ENCODE measurements around the gene PRR19.

PRR19 gene

GRCh38 chr19:42276821-42277220 is 25.1 kb upstream of the PRR19 start:
- H3K9ac ChIP-seq (ENCODE audit: low read depth, low read length) = no peak overlapping the region
- H3K9me3 ChIP-seq (ENCODE audit: control insufficient read depth, insufficient read depth, low read length) = no peaks in the 10 kb centered on the region
- H3K36me3 ChIP-seq (ENCODE audit: insufficient read depth, low read length) = no peaks in the 10 kb centered on the region; the same call in 1 of the 2 replicates
- H3K4me1 ChIP-seq (ENCODE audit: insufficient read depth, low read length) = peaks cover 13% of the 10 kb centered on the region; the same call in 1 of the 2 replicates

- Histone ChIP-seq H3K36me3 (ENCODE audit: insufficient read depth, low read length) (no peaks in the 10 kb centered on the region; the same call in 1 of the 2 replicates), H3K9ac (ENCODE audit: low read depth, low read length) (no peak overlapping the region), H3K4me1 (ENCODE audit: insufficient read depth, low read length) (peaks cover 21% of the 10 kb centered on the region), H3K9me3 (ENCODE audit: control insufficient read depth, insufficient read depth, low read length) (no peaks in the 10 kb centered on the region)
Observed at GRCh38 chr19:42277821-42278451, 24.0 kb upstream of the PRR19 start.

DNA sequence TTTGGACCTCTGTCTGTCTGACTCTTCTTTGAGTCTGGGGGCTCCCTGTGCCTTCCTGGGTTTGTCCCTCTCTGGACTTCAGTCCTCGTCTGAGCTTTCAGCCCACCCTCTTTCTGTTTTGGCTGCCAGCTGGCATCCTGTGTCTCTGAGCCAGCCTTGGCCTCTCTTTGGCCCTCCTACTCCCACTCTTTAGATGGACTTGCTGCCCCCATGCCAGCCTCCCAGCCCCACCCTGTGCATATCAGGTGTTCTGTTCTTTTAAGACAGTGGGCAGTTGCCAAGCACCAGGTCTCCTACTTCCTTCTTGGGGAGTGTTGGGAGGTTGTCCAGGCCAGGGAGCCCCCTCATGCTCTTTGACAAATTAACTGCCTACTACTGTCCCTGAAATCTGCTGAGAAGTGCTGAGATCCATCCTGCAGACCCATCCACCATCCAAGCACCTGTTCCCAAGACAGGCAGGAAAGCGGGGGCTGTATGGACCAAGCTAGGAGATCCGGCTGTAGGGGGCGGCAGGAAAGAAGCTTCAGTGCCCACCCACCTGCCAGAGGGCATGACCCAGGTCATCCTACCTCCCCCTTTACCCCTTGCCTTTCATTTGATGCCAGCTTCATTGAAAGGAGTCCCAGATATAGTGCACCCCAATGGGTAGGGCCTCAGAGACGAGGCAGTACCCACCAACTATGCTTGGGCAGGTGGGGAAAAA is 23.3 kb upstream of the PRR19 start:
- Histone ChIP-seq H3K4me1 (ENCODE audit: insufficient read depth, low read length) (peaks cover 25% of the 10 kb centered on the region), H3K36me3 (ENCODE audit: insufficient read depth, low read length) (no peaks in the 10 kb centered on the region; the same call in 1 of the 2 replicates), H3K9ac (ENCODE audit: low read depth, low read length) (no peak overlapping the region)

GRCh38 chr19:42279155-42279901 is 22.6 kb upstream of the PRR19 start:
- peak overlapping the region; percentile 86 for H3K9ac ChIP-seq (ENCODE audit: low read depth, low read length)
- H3K4me1 ChIP-seq (ENCODE audit: insufficient read depth, low read length) = peaks cover 25% of the 10 kb centered on the region

More for the DNA sequence above, 23.3 kb upstream of the PRR19 start:
- no peaks in the 10 kb centered on the region for H3K9me3 ChIP-seq (ENCODE audit: control insufficient read depth, insufficient read depth, low read length)

GRCh38 chr19:42279902-42280814 is 21.8 kb upstream of the PRR19 start:
- Histone ChIP-seq H3K4me1 (ENCODE audit: insufficient read depth, low read length) (peaks cover 29% of the 10 kb centered on the region), H3K36me3 (ENCODE audit: insufficient read depth, low read length) (no peaks in the 10 kb centered on the region; the same call in 1 of the 2 replicates), H3K9ac (ENCODE audit: low read depth, low read length) (peak overlapping the region; percentile 86), H3K9me3 (ENCODE audit: control insufficient read depth, insufficient read depth, low read length) (no peaks in the 10 kb centered on the region)

More at GRCh38 chr19:42279155-42279901, 22.6 kb upstream of the PRR19 start:
- no peaks in the 10 kb centered on the region for H3K9me3 ChIP-seq (ENCODE audit: control insufficient read depth, insufficient read depth, low read length)
- H3K36me3 ChIP-seq (ENCODE audit: insufficient read depth, low read length) = no peaks in the 10 kb centered on the region; the same call in 1 of the 2 replicates

DNA sequence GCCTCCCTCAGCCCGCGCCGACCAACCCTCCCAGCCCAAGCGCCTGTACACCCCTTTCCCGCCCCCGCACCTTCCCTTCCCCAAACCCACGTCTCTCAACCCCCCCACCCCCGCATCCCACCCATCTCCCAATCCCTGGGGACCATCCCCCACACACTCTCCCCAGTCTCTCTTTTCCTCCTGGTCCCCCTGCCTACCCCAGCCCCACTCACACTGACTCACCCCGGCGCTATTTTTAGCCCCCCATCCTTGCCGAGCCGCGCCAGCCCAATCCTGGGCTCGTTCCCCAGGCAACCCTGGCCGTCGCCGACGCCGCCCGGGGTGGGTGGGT is 21.2 kb upstream of the PRR19 start:
- no peaks in the 10 kb centered on the region for H3K9me3 ChIP-seq (ENCODE audit: control insufficient read depth, insufficient read depth, low read length)
- no peaks in the 10 kb centered on the region; the same call in 1 of the 2 replicates for H3K36me3 ChIP-seq (ENCODE audit: insufficient read depth, low read length)
- H3K9ac ChIP-seq (ENCODE audit: low read depth, low read length) = peak overlapping the region; percentile 86; the same call in 1 of the 2 replicates
- H3K4me1 ChIP-seq (ENCODE audit: insufficient read depth, low read length) = peaks cover 35% of the 10 kb centered on the region

- no peaks in the 10 kb centered on the region for H3K9me3 ChIP-seq (ENCODE audit: control insufficient read depth, insufficient read depth, low read length)
- no peaks in the 10 kb centered on the region; the same call in 1 of the 2 replicates for H3K36me3 ChIP-seq (ENCODE audit: insufficient read depth, low read length)
- H3K9ac ChIP-seq (ENCODE audit: low read depth, low read length) = peak overlapping the region; percentile 86; the same call in 1 of the 2 replicates
- H3K4me1 ChIP-seq (ENCODE audit: insufficient read depth, low read length) = peaks cover 38% of the 10 kb centered on the region
Observed at GRCh38 chr19:42281146-42281826, 20.6 kb upstream of the PRR19 start.

DNA sequence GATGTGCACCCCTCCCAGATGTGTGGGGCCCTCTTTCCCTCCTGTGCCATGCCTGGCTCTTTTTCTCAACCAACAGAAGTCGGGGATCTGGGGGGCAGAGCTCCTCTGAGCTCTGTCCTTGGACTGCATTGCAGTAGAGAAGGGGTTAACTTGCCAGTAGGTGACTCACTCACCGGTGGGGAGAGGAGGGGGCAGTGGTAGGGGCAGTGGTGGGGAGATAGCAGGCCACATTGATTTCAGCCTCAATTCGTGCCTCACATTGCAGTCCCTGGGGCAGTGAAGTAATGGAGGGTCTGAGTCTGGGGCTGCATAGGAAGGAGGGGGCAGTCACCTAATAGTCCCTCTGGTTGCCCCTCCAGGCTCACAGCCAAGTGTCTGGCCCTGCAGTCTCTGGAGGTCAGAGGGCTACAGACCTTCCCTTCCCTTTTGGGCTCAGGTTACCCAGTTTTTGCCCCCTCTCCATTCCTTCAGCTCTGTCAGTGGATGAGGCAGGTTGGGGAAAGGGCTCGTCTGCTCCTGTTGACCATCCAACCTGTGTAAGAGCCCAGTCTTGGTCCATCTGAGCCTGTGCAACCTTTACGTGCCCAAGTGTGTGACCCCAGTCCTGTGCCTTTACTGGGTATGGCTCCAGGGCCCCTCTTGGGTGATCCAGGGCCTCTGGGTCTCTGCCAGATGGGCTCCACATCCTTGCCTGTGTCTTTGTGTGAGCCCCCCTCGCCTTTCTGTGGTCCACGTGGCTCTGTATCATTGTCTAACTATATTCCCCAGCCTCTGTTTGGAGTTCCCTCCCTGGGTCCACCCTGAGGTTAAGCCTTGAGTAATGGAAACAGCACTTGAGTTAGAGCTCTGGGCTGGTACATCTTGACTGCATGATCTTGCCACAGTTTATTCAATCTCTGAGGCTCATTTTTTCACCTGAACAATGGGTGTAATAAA is 19.8 kb upstream of the PRR19 start:
- peak overlapping the region; percentile 86; the same call in 1 of the 2 replicates for H3K9ac ChIP-seq (ENCODE audit: low read depth, low read length)
- peaks cover 38% of the 10 kb centered on the region for H3K4me1 ChIP-seq (ENCODE audit: insufficient read depth, low read length)
- H3K9me3 ChIP-seq (ENCODE audit: control insufficient read depth, insufficient read depth, low read length) = no peaks in the 10 kb centered on the region
- no peaks in the 10 kb centered on the region; the same call in 1 of the 2 replicates for H3K36me3 ChIP-seq (ENCODE audit: insufficient read depth, low read length)

GRCh38 chr19:42282819-42283187 is 19.1 kb upstream of the PRR19 start:
- Histone ChIP-seq H3K36me3 (ENCODE audit: insufficient read depth, low read length) (0 out of 2 replicates have a peak, but pooled peaks cover 4% of the 10 kb centered on the region), H3K4me1 (ENCODE audit: insufficient read depth, low read length) (peaks cover 36% of the 10 kb centered on the region), H3K9me3 (ENCODE audit: control insufficient read depth, insufficient read depth, low read length) (no peaks in the 10 kb centered on the region), H3K9ac (ENCODE audit: low read depth, low read length) (peak overlapping the region; percentile 53; the same call in 1 of the 2 replicates)

GRCh38 chr19:42283188-42284065 is 18.5 kb upstream of the PRR19 start:
- Histone ChIP-seq H3K9me3 (ENCODE audit: control insufficient read depth, insufficient read depth, low read length) (no peaks in the 10 kb centered on the region), H3K4me1 (ENCODE audit: insufficient read depth, low read length) (peaks cover 31% of the 10 kb centered on the region), H3K9ac (ENCODE audit: low read depth, low read length) (peak overlapping the region; percentile 53), H3K36me3 (ENCODE audit: insufficient read depth, low read length) (0 out of 2 replicates have a peak, but pooled peaks cover 4% of the 10 kb centered on the region)

DNA sequence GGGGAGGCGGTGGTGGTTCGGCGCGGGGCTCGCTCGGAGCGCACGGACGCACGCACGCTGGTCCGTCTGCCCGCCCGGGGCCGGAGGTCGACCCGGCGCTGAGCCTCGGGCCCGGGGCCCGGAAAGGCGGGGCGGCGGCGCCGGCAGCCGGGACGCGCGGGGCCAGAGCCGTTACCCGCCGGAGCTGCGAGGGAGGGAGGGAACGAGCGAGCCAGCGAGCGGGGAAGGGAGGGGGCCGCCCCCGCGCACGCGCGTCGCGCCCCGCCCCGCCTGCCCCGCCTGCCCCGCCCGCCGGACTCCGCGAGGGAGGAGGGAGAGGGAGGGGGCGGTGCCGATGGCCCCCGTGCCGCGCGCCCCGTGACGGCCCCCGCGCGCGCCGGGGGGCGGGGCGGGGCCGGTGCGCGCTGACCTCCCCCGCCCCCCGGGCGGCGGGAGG is 17.8 kb upstream of the PRR19 start:
- H3K9me3 ChIP-seq (ENCODE audit: control insufficient read depth, insufficient read depth, low read length) = no peaks in the 10 kb centered on the region
- H3K9ac ChIP-seq (ENCODE audit: low read depth, low read length) = peak overlapping the region; percentile 50
- 0 out of 2 replicates have a peak, but pooled peaks cover 4% of the 10 kb centered on the region for H3K36me3 ChIP-seq (ENCODE audit: insufficient read depth, low read length)
- peaks cover 31% of the 10 kb centered on the region for H3K4me1 ChIP-seq (ENCODE audit: insufficient read depth, low read length)
